Mesendoderm (in vitro differentiated cells): Measurements from ENCODE around the gene SNX1.
"Not testable (repeated sequence)": the region's sequence is repeated elsewhere in the genome, so short reads cannot be mapped to it uniquely, and the experiment has no call there.

ENCODE experiments used
- DNase-seq: peaks from one replicate; pipeline ENCODE4 v3.0.0; 2013
- H2AK5ac ChIP-seq: 2 replicates; pipeline ENCODE4 v1.6.1; 2013; ENCODE audit warnings: low read length, inconsistent platforms
- H2BK120ac ChIP-seq: 2 replicates; pipeline ENCODE4 v1.6.1; 2013; ENCODE audit warnings: low read depth, mild to moderate bottlenecking, low read length, moderate library complexity, mixed read lengths
- H2BK15ac ChIP-seq: replicated peaks from 2 replicates; pipeline ENCODE4 v1.6.1; 2013; ENCODE audit warnings: low read depth, mild to moderate bottlenecking, moderate library complexity
- H2BK5ac ChIP-seq: 2 replicates; pipeline ENCODE4 v1.6.1; 2013; ENCODE audit warnings: low read length, inconsistent platforms
- H3K18ac ChIP-seq: 2 replicates; pipeline ENCODE4 v1.6.1; 2013; ENCODE audit warnings: mild to moderate bottlenecking, low read length, mixed read lengths
- H3K23ac ChIP-seq: one replicate; pipeline ENCODE4 v1.6.1; 2013; ENCODE audit warnings: low read length
- H3K27ac ChIP-seq: 2 replicates; pipeline ENCODE4 v1.5.1; 2013; ENCODE audit warnings: low read depth, mild to moderate bottlenecking, inconsistent platforms, low read length, moderate library complexity
- H3K27me3 ChIP-seq: 2 replicates; pipeline ENCODE4 v1.6.1; 2013; ENCODE audit warnings: low read length, control low read depth, mild to moderate bottlenecking, inconsistent platforms; ENCODE audit not compliant: insufficient read depth, poor library complexity
- H3K36me3 ChIP-seq: 2 replicates; pipeline ENCODE4 v1.6.1; 2013; ENCODE audit warnings: low read length, inconsistent platforms; ENCODE audit not compliant: control insufficient read depth, insufficient read depth
- H3K4ac ChIP-seq: one replicate; pipeline ENCODE4 v1.6.1; 2013; ENCODE audit warnings: low read depth, mild to moderate bottlenecking, low read length, moderate library complexity
- H3K4me1 ChIP-seq: 2 replicates; pipeline ENCODE4 v1.6.1; 2013; ENCODE audit warnings: low read depth, low read length, inconsistent platforms; ENCODE audit not compliant: control insufficient read depth
- H3K4me2 ChIP-seq: 2 replicates; pipeline ENCODE4 v1.6.1; 2013; ENCODE audit warnings: low read length
- H3K4me3 ChIP-seq: 2 replicates; pipeline ENCODE4 v1.5.1; 2013; ENCODE audit warnings: mild to moderate bottlenecking, low read length
- H3K56ac ChIP-seq: one replicate; pipeline ENCODE4 v1.6.1; 2013; ENCODE audit warnings: low read length
- H3K79me1 ChIP-seq: 2 replicates; pipeline ENCODE4 v1.6.1; 2013; ENCODE audit warnings: low read length, inconsistent platforms
- H3K79me2 ChIP-seq: 2 replicates; pipeline ENCODE4 v1.6.1; 2013; ENCODE audit warnings: mild to moderate bottlenecking, low read length; ENCODE audit not compliant: control insufficient read depth, insufficient read depth
- H3K9ac ChIP-seq: 2 replicates; pipeline ENCODE4 v1.6.1; 2013; ENCODE audit warnings: low read length, inconsistent platforms
- H4K5ac ChIP-seq: one replicate; pipeline ENCODE4 v1.6.1; 2013; ENCODE audit warnings: low read length
- H4K8ac ChIP-seq: one replicate; pipeline ENCODE4 v1.6.1; 2013; ENCODE audit warnings: low read depth, mild to moderate bottlenecking, control low read depth, low read length, moderate library complexity
- WGBS: extraction: QIAGEN DNeasy Blood & Tissue Kit; methylation state at CpG from one replicate; pipeline ENCODE4 v1.1.7; 2013; ENCODE audit warnings: low lambda C conversion rate, missing lambda C conversion rate; ENCODE audit not compliant: insufficient coverage; ENCODE audit errors: extremely low coverage; 5-methylcytosine and 5-hydroxymethylcytosine counted together

The SNX1 gene

DNA sequence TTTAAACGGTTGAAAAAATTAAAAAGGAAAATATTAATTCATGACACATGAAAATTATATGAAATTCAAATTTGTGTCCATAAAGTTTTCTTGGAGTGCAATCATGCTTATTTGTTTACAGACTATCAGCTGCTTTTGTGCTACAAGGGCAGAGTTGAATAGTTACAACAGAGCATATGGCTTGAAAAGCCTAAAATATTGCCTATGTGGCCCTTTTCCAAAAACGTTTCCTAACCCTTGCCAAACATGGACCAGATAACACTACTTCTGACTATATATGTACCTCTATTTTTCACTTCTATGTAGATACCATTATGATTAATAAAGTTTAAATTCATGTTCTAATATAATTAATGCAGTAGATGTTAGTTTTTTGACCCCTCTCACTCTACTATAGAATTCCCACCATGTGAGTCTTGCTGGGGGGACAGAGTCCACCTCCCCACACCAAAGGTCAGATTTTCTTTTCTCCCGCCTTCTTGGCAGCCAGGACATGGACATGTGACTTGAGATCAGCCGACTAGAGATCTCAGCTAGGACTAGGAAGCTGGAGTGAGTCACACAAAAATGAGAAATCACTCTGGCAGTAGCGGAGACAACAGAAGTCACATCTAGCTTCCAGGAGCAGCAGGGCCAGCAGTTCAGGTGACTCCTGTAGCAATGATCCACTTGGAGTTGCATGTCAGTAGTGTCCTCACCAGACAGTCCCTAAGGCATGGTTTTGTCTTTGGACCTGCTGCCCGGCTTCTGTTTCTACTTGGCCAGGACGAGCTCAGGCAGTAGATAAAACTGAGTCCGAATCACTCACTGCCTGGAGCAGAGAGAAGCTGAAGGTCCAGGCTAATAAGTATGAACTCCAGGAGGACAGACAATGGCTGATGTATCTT is 24.6 kb upstream of the SNX1 start:
- Histone ChIP-seq H3K79me1 (no peaks in the 10 kb centered on the region), H3K27ac (no peak overlapping the region), H3K4me1 (no peaks in the 10 kb centered on the region), H3K9ac (no peak overlapping the region), H2BK15ac (no peak overlapping the region), H2BK5ac (no peak overlapping the region), H2BK120ac (no peak overlapping the region), H3K4me3 (no peak overlapping the region), H3K4ac (no peak overlapping the region), H2AK5ac (no peak overlapping the region), H3K4me2 (no peak overlapping the region), H3K79me2 (no peaks in the 10 kb centered on the region), H3K56ac (no peak overlapping the region), H4K5ac (no peak overlapping the region), H3K36me3 (peaks cover 5% of the 10 kb centered on the region), H4K8ac (peak overlapping the region; percentile 7), H3K27me3 (no peaks in the 10 kb centered on the region), H3K23ac (no peak overlapping the region), H3K18ac (no peak overlapping the region)
- WGBS, result 100% methylated on average over 1 of the region's 8 CpGs
- DNase-seq, result no peak

DNA sequence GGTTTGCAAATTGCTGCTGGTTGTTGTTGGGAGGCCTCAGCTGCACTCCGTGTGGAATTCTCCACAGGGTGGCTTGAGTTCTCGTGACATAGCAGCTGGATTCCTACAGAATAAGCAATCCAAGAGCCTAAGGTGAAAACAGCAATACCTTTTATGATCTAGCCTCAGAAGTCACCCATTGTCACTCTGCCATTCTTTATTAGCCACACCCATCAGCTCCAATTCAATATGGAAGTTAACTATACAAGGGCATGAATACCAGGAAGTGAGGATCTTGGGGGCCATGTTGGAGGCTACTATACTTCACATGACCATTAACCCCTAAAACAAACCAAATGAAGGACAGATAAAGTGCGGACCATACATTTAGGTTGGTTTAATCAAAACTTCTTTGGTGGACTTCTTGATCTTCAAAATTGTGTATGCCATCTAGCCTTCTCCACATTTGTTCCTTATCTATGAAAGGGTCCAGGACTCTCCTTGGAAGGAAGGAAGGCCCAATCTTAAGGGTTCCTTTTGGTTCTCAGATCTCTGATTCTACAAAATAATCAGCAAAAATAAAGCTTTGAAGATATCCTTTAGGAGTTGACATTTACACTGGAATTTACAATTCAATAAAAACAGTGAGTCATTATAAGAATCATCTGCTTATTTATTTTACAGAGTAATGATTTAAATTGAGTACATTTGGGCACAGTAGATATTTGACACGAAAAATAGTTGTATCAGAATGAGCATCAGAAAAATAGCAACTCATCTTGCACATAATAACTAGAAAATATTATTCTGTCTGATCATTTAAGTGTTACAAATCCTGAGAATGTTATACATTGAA is 23.6 kb upstream of the SNX1 start:
- Histone ChIP-seq H2BK120ac (no peak overlapping the region), H3K27me3 (no peaks in the 10 kb centered on the region), H3K9ac (no peak overlapping the region), H3K79me2 (no peaks in the 10 kb centered on the region), H3K56ac (no peak overlapping the region), H3K4me1 (no peaks in the 10 kb centered on the region), H2BK15ac (no peak overlapping the region), H4K8ac (no peak overlapping the region), H3K18ac (no peak overlapping the region), H3K4me2 (no peak overlapping the region), H3K79me1 (no peaks in the 10 kb centered on the region), H4K5ac (no peak overlapping the region), H2AK5ac (no peak overlapping the region), H3K27ac (no peak overlapping the region), H3K36me3 (peaks cover 5% of the 10 kb centered on the region), H3K4ac (no peak overlapping the region), H3K23ac (no peak overlapping the region), H3K4me3 (no peak overlapping the region), H2BK5ac (no peak overlapping the region)
- DNase-seq, result no peak
- WGBS, result no CpG with 5 or more reads among the region's 4 CpGs

DNA sequence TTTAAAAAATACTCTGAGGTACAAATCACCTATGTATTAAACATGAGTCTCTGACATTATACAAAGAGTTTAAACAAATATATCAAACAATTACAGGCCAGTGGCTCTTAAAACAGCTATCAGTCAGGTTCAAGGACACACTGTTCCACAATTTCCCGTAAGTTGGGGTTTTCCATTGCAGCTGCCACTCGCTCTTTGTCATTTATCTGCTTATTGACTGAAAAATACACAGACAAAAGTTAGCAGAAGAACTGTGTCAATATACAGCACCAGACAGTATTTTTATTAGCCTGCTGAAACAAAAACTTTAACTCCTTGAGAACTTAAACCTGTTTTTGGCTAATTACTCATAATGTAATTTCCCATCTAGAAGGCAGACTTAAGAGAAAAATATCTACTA is 23.0 kb upstream of the SNX1 start:
- no peak overlapping the region for H3K4ac ChIP-seq
- H3K18ac ChIP-seq, result no peak overlapping the region
- no peaks in the 10 kb centered on the region for H3K79me2 ChIP-seq
- no peak overlapping the region for H2BK120ac ChIP-seq
- H3K56ac ChIP-seq, result no peak overlapping the region
- H2BK15ac ChIP-seq, result no peak overlapping the region
- no peak overlapping the region for H3K27ac ChIP-seq
- H3K4me1 ChIP-seq, result no peaks in the 10 kb centered on the region
- H3K79me1 ChIP-seq, result no peaks in the 10 kb centered on the region
- H3K36me3 ChIP-seq, result peaks cover 5% of the 10 kb centered on the region
- no peak overlapping the region for H2BK5ac ChIP-seq
- WGBS, result no CpG with 5 or more reads among the region's 2 CpGs
- H3K23ac ChIP-seq, result no peak overlapping the region
- H3K4me3 ChIP-seq, result no peak overlapping the region
- no peak overlapping the region for H4K8ac ChIP-seq
- H3K9ac ChIP-seq, result no peak overlapping the region
- DNase-seq, result no peak
- H4K5ac ChIP-seq, result no peak overlapping the region
- H3K4me2 ChIP-seq, result no peak overlapping the region
- H2AK5ac ChIP-seq, result no peak overlapping the region
- H3K27me3 ChIP-seq, result no peaks in the 10 kb centered on the region

DNA sequence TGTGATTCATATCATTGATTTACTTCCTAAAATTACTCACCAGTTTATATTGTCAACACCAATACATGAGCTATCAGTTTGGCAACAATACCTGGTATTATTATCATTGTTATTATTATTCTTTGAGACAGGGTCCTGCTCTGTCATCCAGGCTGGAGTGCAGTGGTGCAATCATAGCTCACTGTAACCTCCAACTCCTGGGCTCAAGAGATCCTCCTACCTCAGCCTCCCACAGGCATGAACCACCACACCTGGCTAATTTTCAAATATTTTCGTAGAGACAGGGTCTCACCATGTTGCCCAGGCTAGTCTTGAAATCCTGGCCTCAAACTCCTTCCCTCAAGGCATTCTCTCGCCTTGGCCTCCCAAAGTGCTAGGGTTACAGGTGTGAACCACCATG is 22.3 kb upstream of the SNX1 start:
- H3K27ac ChIP-seq, H3K9ac ChIP-seq, H2BK5ac ChIP-seq, H4K5ac ChIP-seq, H3K36me3 ChIP-seq, H3K4me1 ChIP-seq, H3K79me1 ChIP-seq, H3K27me3 ChIP-seq, H3K4me3 ChIP-seq, H3K79me2 ChIP-seq, H3K4me2 ChIP-seq, H3K4ac ChIP-seq, H2AK5ac ChIP-seq, H2BK120ac ChIP-seq, H4K8ac ChIP-seq, DNase-seq, H2BK15ac ChIP-seq, H3K56ac ChIP-seq, H3K23ac ChIP-seq, H3K18ac ChIP-seq: not testable (repeated sequence)
- no CpG with 5 or more reads among the region's 2 CpGs for WGBS

DNA sequence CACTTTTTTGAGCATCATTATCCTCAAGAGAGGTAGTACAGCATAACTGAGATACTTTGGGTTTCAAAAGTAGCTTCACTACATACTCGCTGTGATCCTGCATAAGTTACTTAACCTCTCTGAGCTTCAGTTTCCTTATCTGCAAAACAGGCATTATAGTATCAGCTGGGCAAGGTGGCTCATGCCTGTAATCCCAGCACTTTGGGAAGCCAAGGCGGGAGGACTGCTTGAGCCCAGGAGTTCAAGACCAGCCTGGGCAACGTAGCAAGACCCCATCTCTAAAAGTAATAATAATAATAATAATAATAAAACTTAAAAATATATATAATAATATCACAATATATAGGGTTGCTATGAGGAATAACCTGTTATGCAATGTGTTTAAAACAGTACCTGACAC is 13.0 kb upstream of the SNX1 start:
- no CpG with 5 or more reads among the region's 3 CpGs for WGBS
- DNase-seq, result no peak
- Histone ChIP-seq H3K27ac (no peak overlapping the region), H3K56ac (no peak overlapping the region), H2BK120ac (no peak overlapping the region), H2BK15ac (no peak overlapping the region), H3K9ac (no peak overlapping the region), H3K4me1 (no peaks in the 10 kb centered on the region), H3K18ac (no peak overlapping the region), H4K5ac (no peak overlapping the region), H3K27me3 (no peaks in the 10 kb centered on the region), H3K79me1 (peaks cover 2% of the 10 kb centered on the region), H3K79me2 (no peaks in the 10 kb centered on the region), H4K8ac (no peak overlapping the region), H3K4me2 (no peak overlapping the region), H3K4ac (no peak overlapping the region), H2AK5ac (no peak overlapping the region), H3K23ac (no peak overlapping the region), H2BK5ac (no peak overlapping the region), H3K36me3 (no peaks in the 10 kb centered on the region), H3K4me3 (no peak overlapping the region)
